GM19397 (cell line): ENCODE data around the gene MRPL37.
"Not testable (repeated sequence)": the region's sequence is repeated elsewhere in the genome, so short reads cannot be mapped to it uniquely, and the experiment has no call there.

Source experiments
- ATAC-seq: cut with Tn5 transposase; IDR thresholded peaks from one replicate; pipeline ENCODE4 v1.9.1; 2021; ENCODE audit warnings: mild to moderate bottlenecking, moderate library complexity; ENCODE audit not compliant: unreplicated experiment

The MRPL37 gene

GRCh38 chr1:54171606-54172005 lies 28.4 kb upstream of the MRPL37 start:
- ATAC-seq, result no peak

- no peak for ATAC-seq
Measured at GRCh38 chr1:54172614-54173599, 27.1 kb upstream of the MRPL37 start.

GRCh38 chr1:54173681-54174080 lies 26.3 kb upstream of the MRPL37 start:
- ATAC-seq, result no peak

GRCh38 chr1:54174106-54174505 lies 25.9 kb upstream of the MRPL37 start:
- ATAC-seq, result no peak

- ATAC-seq, result no peak
Measured at GRCh38 chr1:54176621-54177327, 23.2 kb upstream of the MRPL37 start.

GRCh38 chr1:54177726-54178125 lies 22.2 kb upstream of the MRPL37 start:
- no peak for ATAC-seq

GRCh38 chr1:54178296-54179070 lies 21.5 kb upstream of the MRPL37 start:
- ATAC-seq, result no peak

- no peak for ATAC-seq
Measured at GRCh38 chr1:54180701-54181360, 19.1 kb upstream of the MRPL37 start.

GRCh38 chr1:54186056-54186455 lies 13.9 kb upstream of the MRPL37 start:
- no peak for ATAC-seq

- no peak for ATAC-seq
Measured at GRCh38 chr1:54188291-54188690, 11.7 kb upstream of the MRPL37 start.

GRCh38 chr1:54190526-54190925 lies 9.4 kb upstream of the MRPL37 start:
- no peak for ATAC-seq

- no peak for ATAC-seq
Measured at GRCh38 chr1:54191525-54191924, 8.4 kb upstream of the MRPL37 start.

- no peak for ATAC-seq
Measured at GRCh38 chr1:54193453-54193852, 6.5 kb upstream of the MRPL37 start.

- no peak for ATAC-seq
Measured at GRCh38 chr1:54199151-54199764, 709 bp upstream of the MRPL37 start.

- peak; percentile 1 for ATAC-seq
Measured at GRCh38 chr1:54200519-54200997, 591 bp downstream of the MRPL37 start.

- ATAC-seq, result no peak
Measured at GRCh38 chr1:54204199-54204598, 4.2 kb downstream of the MRPL37 start.

- ATAC-seq, result no peak
Measured at GRCh38 chr1:54207287-54207686, 7.3 kb downstream of the MRPL37 start.

- ATAC-seq, result not testable (repeated sequence)
Measured at GRCh38 chr1:54207896-54208295, 7.9 kb downstream of the MRPL37 start.

- ATAC-seq, result no peak
Measured at GRCh38 chr1:54212872-54213271, 12.9 kb downstream of the MRPL37 start.

GRCh38 chr1:54215523-54215922 lies 15.6 kb downstream of the MRPL37 start:
- ATAC-seq, result no peak
